GM18861 (cell line): Measurements from ENCODE around the gene LRRFIP1.

Source experiments
- ATAC-seq: cut with Tn5 transposase; IDR thresholded peaks from one replicate; pipeline ENCODE4 v1.9.1; 2021; ENCODE audit not compliant: unreplicated experiment

Gene LRRFIP1

DNA sequence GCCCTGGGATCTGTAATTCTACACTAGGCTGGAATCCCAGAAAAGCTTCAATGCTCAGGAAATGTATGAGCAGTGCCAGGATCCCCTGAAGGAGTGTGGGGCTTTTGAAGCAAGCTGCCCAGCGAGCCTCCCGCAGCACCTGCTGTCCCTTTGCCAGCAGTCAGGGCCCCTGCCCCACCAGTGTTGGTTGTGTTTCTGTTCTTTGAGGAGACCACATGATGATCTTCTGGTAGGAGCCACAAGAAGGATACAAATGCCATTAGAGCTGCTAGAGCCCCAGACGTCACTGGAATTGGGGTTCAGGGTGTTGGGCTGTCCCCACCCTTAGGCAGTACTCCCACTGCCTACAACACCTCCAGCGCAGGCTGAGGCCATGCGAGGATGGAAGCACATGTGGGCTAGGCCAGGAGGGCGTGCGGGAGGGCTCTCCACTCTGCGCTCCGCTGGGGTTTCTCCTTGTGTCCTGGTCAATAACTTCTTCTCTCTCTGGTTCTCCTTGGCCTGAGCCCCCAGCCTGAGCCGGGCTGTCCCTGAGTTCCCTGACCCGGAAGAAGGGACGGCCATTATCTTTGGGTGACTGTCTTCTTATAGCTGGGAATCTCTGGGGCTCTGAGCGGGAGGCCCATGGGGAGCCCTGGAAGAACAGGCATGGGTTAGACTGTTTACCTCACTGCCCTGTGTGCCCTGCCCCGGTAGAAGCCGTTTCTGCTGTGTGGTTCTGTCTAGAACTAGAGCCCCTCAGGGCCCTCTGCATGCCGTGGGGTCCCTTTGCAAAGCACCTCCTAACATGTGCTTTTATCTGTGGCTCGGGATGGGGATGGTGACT lies 73.9 kb downstream of the LRRFIP1 start:
- ATAC-seq = no peak

DNA sequence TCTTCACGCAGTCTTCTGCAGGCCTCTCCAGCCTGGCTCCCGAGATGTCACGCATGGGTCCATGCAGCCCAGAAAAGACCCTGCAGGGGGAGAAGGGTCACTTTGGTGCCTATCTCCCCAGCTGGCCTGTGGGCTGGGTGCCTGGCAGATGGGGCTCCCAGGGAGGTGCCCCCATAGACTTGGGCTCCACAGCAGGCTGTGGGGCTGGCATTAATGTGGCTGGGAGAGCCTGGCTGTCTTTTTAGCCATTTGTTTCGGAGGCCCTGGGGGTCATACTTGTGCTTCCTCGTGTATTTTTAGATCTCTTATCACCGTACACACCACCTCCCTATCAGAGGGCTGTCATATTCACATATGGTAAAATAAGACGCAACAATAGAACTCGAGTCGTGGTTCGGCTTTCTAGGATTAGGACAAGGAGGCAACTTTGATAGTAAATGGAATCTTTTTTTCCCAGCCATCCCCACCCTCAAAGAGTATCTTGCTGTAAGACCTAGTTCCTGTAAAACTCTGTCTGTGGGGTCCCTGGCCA lies 74.5 kb downstream of the LRRFIP1 start:
- ATAC-seq = no peak

- ATAC-seq = no peak
Observed at GRCh38 chr2:237702441-237703391, 75.3 kb downstream of the LRRFIP1 start.

- ATAC-seq = no peak
Observed at GRCh38 chr2:237704501-237705434, 77.4 kb downstream of the LRRFIP1 start.

- no peak for ATAC-seq
Observed at GRCh38 chr2:237706257-237706656, 78.9 kb downstream of the LRRFIP1 start.

GRCh38 chr2:237708065-237708398 lies 80.6 kb downstream of the LRRFIP1 start:
- no peak for ATAC-seq

DNA sequence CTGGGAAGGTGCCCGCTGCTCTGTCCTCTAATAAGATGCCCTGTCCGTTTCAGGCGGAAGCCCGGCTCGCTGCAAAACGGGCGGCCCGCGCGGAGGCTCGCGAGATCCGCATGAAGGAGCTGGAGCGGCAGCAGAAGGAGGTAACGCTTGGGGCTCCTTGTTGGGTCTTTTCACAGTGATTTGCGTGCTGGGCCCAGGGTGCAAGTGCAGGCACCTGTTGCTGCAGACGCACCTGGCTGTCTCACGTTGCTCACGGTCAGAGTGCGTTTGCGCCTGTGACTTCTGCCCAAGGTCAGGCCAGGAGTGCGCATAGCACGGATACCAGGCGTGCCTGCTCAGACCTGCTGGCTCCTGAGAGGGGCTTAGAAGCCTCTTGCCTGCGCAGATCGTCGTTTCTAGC lies 81.1 kb downstream of the LRRFIP1 start:
- ATAC-seq = no peak

GRCh38 chr2:237708961-237709360 lies 81.6 kb downstream of the LRRFIP1 start:
- no peak for ATAC-seq

DNA sequence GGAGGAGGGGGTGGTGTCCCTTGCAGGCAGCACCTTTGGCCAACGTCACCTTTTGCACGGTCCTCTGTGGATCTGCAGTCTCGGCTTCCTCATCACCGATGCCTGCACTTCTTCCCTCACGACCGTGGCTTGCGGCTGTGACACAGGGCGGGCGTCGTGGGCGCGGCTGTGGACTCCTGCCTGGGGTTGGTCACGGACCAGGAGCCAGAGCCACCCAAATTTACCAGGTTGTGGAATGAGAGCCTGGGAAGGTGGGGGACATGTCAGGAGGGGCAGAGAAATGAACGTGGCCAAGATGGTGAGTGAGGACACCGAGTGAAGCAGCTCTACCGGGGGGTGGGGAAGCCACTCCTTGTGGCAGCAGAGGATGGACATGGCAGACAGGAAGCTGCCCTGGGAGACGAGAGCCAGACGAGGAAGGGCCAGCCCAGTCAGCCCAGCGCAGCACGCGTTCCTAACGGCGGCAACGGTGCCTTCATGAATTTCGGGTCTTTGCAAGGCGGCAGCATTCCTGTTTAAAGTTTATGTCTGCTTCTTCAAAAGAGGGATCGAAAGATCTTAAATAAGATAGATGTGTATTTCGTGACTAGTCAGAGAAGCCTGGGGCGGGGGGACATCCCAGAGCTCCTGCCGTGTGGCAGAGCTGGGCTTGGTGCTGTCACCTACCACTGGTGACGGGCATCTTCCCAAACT lies 84.2 kb downstream of the LRRFIP1 start:
- no peak for ATAC-seq

DNA sequence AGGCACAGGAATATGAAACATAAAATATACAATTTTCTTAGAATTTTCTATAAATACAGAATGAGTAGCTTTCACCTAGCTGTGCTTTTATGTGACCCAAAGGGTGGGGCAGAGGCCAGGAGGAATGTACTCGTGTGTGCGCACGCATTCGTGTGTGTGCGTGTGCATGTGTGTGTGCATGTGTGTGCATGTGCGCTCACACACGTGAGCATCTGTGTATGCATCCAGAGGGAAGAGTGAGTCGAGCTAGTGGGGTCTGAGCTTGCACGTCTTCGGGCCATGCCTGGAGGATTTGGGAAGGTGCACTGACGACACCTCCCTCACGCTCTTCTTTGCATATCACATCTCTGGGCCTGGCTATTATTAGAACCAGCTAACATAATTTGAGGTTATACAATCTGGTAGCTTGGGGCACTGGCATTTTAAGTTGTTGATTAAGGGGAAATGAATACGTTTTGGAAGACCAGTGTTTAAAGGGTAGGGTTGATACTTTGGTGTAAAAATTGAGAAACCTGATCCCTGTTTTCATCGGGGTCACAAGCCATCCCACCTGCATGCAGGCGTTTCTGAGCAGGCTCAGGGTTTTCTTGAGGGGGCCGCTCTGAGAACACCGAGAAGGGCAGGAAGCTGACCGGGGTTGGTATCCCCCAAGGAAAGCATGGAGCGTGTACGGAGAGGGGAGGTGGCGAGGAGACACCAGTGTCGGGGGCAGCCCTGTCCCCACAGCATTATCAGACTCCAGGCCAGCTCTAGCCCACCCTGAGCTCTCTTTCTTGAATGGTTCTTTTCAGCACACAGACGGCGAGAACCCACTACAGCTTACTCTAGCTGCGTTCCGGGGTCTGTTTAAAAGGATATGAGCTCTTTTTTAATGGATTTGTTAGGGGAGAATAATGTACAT lies 85.3 kb downstream of the LRRFIP1 start:
- no peak for ATAC-seq

- ATAC-seq = no peak
Observed at GRCh38 chr2:237714690-237715458, 87.5 kb downstream of the LRRFIP1 start.

DNA sequence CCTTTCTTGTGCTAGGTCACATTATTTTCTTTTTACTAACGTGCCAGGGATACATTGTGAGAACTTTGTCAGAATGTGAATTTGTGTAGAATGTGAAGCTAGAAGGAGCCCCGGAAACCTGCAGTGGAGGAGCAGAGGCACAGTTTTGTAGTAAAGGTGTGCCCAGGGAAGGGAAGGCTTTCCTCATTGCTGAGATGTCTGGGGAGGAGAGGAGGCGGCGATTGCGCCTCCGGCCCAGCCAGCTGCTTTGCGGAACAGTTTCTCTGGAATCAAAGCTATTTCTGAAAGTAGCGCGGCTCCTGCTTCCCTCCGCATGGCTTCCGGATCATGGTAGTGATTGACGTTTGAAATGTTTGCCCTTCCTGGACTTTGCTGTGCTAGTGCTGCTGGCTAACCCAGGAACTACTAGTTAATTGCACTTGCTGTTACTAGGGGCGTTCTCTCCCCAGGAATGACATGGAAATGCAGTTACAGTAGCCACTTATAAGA lies 88.1 kb downstream of the LRRFIP1 start:
- ATAC-seq = no peak

GRCh38 chr2:237716011-237716410 lies 88.6 kb downstream of the LRRFIP1 start:
- no peak for ATAC-seq

DNA sequence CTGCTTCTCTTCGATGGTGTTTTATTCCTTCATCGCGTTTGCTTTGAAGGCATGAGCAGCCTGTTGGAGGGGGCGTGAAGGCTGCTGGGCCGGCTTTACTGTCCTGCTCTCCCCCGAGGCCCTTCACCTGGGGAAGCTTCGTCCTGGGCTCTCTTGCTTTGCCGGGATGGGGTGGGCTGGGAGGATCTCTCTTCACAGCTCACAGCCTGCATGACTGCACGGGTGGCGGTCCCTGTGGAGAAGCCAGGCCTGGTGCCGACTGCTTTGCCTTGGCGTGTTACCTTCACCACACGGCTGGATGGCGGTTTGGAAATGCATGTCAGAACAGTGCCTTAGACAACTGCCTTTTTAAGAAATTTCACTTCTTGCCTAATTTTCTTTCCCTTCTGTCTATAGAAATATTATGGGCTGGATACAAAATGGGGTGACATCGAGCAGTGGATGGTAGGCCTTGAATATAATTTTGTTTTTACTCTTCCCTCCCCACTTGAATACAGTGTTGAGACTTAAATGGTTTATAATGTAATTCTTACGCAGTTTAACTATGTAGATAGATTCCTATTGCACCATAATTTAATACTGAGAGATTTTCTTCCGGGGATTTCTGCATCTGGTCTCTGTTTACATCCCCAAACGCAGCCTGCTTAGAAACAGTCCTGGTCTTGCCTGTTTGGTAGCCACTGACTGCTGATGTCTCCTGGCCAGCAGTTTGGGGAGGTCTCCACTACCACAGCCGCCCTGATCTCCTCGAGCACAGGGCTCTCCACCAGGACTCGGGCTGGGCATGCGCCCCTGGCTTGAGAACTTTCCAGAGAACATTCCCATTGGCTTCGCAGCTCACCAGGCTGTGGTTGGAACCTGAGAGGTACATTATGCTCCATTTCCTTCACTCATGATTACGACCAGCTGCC lies 90.2 kb downstream of the LRRFIP1 start:
- ATAC-seq = no peak

DNA sequence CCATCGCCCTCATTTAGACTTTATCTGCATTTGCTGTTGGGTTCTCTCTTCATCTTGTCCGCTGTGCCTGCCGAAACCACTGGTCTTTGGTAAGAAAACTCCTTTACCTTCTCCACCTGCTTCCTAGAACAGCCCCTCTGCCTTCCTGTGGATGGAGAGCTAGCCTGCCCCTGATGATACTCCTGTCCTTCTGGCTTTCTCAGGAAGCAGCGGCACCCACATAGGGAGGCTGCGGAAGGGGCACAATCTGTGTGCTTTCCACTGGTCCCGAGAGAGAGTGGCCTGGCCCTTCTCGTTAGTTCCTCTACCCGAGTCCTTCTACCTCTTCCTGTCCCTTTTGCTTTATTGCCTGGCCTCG lies 90.9 kb downstream of the LRRFIP1 start:
- ATAC-seq = no peak

GRCh38 chr2:237720444-237720843 lies 93.1 kb downstream of the LRRFIP1 start:
- no peak for ATAC-seq

DNA sequence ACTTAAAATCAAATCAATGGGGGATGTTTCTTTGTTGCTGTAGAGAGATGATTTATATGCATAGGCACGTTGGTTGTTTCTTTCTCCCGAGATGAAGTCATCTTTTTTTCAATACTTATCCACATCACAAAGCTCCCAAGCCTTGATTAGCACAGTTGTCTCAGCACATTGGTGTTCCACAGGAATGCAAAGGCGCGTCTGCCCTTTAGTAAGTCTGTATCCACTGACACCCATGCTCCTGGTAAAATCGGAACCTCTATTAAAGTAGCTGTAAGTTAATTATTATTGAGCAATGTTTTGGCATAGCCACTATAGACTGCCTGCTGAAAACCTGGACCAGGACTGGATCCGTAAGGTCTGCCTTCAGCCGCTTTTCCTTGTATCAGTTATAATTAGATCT lies 93.6 kb downstream of the LRRFIP1 start:
- ATAC-seq = no peak
